Transverse colon (tissue), 4 donors: ENCODE data around the gene TP53I11. TPM values are rescaled to one million over a fixed set of nuclear protein-coding genes. Genes with fewer than 3 reads are reported as not detected.

Experiments
- DNase-seq: peaks from one replicate; pipeline ENCODE4 v3.0.0-alpha.2; 2019
- H3K27ac ChIP-seq, 4 donors: fragments of 200-600 bp; sonication (generic); 2 replicates each; pipeline ENCODE4 v1.5.1; 2016 to 2018; ENCODE audit warnings: inconsistent platforms in 4 of 4
- H3K27me3 ChIP-seq: fragments of 200-600 bp; sonication (generic); 2 replicates; pipeline ENCODE4 v1.5.1; 2017; ENCODE audit warnings: inconsistent platforms
- H3K36me3 ChIP-seq, 4 donors: fragments of 200-600 bp; sonication (generic); 2 replicates each; pipeline ENCODE4 v1.5.1; 2017 to 2019; ENCODE audit warnings: inconsistent platforms in 4 of 4
- H3K4me1 ChIP-seq, 4 donors: fragments of 200-600 bp; sonication (generic); 2 replicates each; pipeline ENCODE4 v1.5.1; 2017 to 2020; ENCODE audit warnings: inconsistent platforms in 4 of 4
- H3K4me3 ChIP-seq, 4 donors: fragments of 200-600 bp; sonication (generic); 1 replicate in 1 of 4; 2 replicates in 3 of 4; pipeline versions ENCODE4 v1.5.1 to v1.6.1; 2017 to 2019; ENCODE audit warnings: inconsistent platforms in 4 of 4
- H3K9me3 ChIP-seq, 2 donors: fragments of 200-600 bp; sonication (generic); 2 replicates each; pipeline ENCODE4 v1.5.1; 2017 to 2019; ENCODE audit warnings: inconsistent platforms in 2 of 2
- EP300 ChIP-seq: sonication (generic); formaldehyde crosslinking; IDR thresholded peaks from one replicate; pipeline ENCODE4 v1.6.1; 2017; ENCODE audit warnings: antibody characterized with exemption, low read depth
- POLR2A ChIP-seq: fragments of 450-650 bp; IDR thresholded peaks from one replicate; pipeline ENCODE4 v1.6.1; 2016; ENCODE audit warnings: antibody characterized with exemption, mild to moderate bottlenecking, moderate library complexity
- POLR2AphosphoS5 ChIP-seq, 3 donors: sonication (generic); formaldehyde crosslinking; IDR thresholded peaks; one replicate each; pipeline ENCODE4 v1.6.1; 2016; ENCODE audit warnings: antibody characterized with exemption in 3 of 3
- WGBS, 2 donors: methylation state at CpG; one replicate each; pipeline ENCODE4 v1.1.5; 2018; ENCODE audit warnings: low coverage in 1 of 2; 5-methylcytosine and 5-hydroxymethylcytosine counted together
- in situ Hi-C, 4 donors: fragments of 200-750 bp; cut with MboI; loops; one replicate each; pipeline versions ENCODE4 v1.15.0 to v1.15.1; 2017; ENCODE audit warnings: low sequenced_read_pairs in 3 of 4, low pct_ligation_motif_present in 1 of 4, low pct_unique_long_range_greater_than_20kb in 1 of 4
- intact Hi-C: fragments of 100-400 bp; cut with DNase I; formaldehyde crosslinking; loops from one replicate; pipeline ENCODE4 v1.15.1; 2023; ENCODE audit warnings: low total_unique reads
- total RNA-seq, 4 donors: library from RNA; depleted of rRNA; stranded (reverse); fragments of >200 nt; gene quantifications; one replicate each; pipeline ENCODE4 v1.1.0, GENCODE V29; 2016
- TF ChIP-seq, protein P1 (sequence below), 5 experiments: fragments of 200-600 bp in 3 of 5; fragments of 450-650 bp in 2 of 5; sonication (generic) in 3 of 5; IDR thresholded peaks; 1 replicate in 2 of 5; 2 replicates in 3 of 5; pipeline ENCODE4 v1.5.1; 2016 to 2017; ENCODE audit warnings: antibody characterized with exemption in 5 of 5, inconsistent platforms in 3 of 5, mild to moderate bottlenecking in 2 of 5, moderate library complexity in 1 of 5

Gene TP53I11
- total RNA-seq, 4 donors from 2014 or later: 41.5 to 90.0 (median 56.4) TPM

DNA sequence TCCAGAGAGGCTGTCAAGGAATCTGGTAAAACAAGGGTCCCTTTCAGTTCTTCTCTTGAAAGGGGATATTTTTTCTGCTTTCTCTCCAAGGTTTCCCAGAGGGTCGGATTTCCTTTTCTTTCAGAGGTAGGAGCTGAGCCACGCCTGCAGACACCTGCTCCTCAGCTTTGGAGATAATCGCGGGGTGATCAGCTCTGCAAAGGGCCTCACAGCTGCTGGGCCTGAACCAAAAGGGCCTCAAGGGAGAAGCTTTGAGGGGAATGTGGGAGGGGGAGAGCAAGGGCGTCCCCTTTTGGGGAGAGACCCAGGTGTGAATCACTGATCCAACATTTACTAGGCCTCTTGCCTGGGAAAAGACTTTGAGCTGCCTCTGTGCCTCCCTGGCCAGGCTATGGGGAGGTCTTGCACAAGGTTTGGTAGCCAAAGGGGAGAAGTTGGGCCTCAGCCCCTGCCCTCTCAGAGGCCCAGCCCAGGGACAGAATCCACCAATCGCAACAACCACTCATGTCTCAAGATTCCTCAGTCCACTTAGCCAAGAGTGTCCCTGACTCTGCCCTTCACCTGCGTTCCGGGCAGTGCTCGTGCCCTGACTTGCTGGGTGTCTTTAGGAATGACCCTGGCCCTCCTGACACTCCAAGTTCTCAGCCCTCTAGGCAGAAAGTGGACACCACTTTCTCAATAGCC lies 14.0 kb upstream of the TP53I11 start:
- Histone ChIP-seq H3K9me3 (no peaks in the 10 kb centered on the region), H3K4me1 (peaks cover 0 to 2% (median 0%) of the 10 kb centered on the region in 4 donors), H3K27me3 (no peaks in the 10 kb centered on the region), H3K27ac (no peak overlapping the region), H3K4me3 (no peak overlapping the region), H3K36me3 (no peaks in the 10 kb centered on the region)
- DNase-seq: no peak
- WGBS, 2 donors: 29 to 59% methylated on average over 1 to 9 of the region's 9 CpGs
- TF ChIP-seq EP300 (no peak), POLR2A (no peak), POLR2AphosphoS5 (IDR thresholded peaks at IDR 0.05) (no peak)
- TF ChIP-seq, protein P1, sequence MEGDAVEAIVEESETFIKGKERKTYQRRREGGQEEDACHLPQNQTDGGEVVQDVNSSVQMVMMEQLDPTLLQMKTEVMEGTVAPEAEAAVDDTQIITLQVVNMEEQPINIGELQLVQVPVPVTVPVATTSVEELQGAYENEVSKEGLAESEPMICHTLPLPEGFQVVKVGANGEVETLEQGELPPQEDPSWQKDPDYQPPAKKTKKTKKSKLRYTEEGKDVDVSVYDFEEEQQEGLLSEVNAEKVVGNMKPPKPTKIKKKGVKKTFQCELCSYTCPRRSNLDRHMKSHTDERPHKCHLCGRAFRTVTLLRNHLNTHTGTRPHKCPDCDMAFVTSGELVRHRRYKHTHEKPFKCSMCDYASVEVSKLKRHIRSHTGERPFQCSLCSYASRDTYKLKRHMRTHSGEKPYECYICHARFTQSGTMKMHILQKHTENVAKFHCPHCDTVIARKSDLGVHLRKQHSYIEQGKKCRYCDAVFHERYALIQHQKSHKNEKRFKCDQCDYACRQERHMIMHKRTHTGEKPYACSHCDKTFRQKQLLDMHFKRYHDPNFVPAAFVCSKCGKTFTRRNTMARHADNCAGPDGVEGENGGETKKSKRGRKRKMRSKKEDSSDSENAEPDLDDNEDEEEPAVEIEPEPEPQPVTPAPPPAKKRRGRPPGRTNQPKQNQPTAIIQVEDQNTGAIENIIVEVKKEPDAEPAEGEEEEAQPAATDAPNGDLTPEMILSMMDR (IDR thresholded peaks at IDR 0.05): no peak
- intact Hi-C loops: no loop called here
- in situ Hi-C loops: no loop called here

DNA sequence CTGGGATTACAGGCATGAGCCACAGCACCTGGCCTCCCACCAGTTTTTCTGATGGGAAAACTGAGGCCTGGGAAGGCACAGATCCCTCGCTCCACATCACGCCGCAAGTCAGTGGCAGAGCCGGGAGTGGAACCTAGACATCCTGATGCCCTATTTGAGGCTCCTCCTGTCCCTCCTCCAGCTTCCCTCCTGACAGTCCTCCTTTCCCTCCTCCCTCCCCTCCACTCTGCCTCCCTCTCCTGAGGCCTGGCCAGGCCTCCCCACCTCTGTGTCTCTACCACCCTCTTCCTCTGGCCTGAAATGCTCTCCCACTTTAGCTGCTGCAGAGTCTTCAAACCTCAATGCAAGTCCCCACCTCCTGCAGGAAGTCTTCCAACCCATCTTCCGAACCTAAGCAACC lies 13.3 kb upstream of the TP53I11 start:
- Histone ChIP-seq H3K27ac (no peak overlapping the region), H3K4me3 (no peak overlapping the region), H3K36me3 (no peaks in the 10 kb centered on the region), H3K9me3 (no peaks in the 10 kb centered on the region), H3K4me1 (peaks cover 0 to 7% (median 4%) of the 10 kb centered on the region in 4 donors), H3K27me3 (no peaks in the 10 kb centered on the region)
- DNase-seq: no peak
- intact Hi-C loops: no loop called here
- in situ Hi-C loops: no loop called here
- 92 to 100% methylated on average over 1 to 5 of the region's 5 CpGs for WGBS, 2 donors
- TF ChIP-seq POLR2A (no peak), POLR2AphosphoS5 (IDR thresholded peaks at IDR 0.05) (no peak)
- TF ChIP-seq, protein P1 (IDR thresholded peaks at IDR 0.05): no peak

DNA sequence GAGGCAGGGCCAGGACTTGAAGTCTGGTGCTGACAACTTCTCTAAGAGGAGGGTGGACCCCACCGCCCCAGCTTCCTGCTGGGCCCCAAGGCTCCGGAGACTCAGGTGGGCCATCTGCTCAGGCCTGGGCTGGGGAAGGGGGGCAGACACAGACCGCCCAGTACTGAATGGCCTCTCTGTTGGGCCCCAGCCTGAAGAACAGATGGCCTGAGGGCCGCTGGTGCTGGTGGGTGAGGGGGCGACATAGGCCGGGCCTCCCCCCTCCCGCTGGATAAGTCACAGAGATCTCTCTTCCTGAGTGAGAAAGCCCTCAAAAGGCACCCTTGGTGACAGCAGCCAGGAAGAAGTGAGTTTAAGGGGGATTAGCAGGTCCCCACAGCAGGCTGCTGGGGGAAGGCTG lies 12.5 kb upstream of the TP53I11 start:
- intact Hi-C loops (no loop called here), in situ Hi-C loops (no loop called here)
- DNase-seq: no peak
- 91% methylated on average over 7 of the region's 7 CpGs; no CpG with 5 or more reads in 1 of the 2 donors for whole genome bisulfite sequencing, 2 donors
- TF ChIP-seq EP300: no peak
- no peak for TF ChIP-seq POLR2AphosphoS5 (IDR thresholded peaks at IDR 0.05)
- TF ChIP-seq, protein P1 (IDR thresholded peaks at IDR 0.05): no peak
- TF ChIP-seq POLR2A: no peak
- peaks cover 0 to 11% (median 8%) of the 10 kb centered on the region in 4 donors for H3K4me1 ChIP-seq
- no peak overlapping the region for H3K27ac ChIP-seq
- H3K27me3 ChIP-seq: no peaks in the 10 kb centered on the region
- no peaks in the 10 kb centered on the region for H3K36me3 ChIP-seq
- H3K9me3 ChIP-seq: no peaks in the 10 kb centered on the region
- no peak overlapping the region for H3K4me3 ChIP-seq

GRCh38 chr11:44962464-44962863 lies 11.8 kb upstream of the TP53I11 start:
- intact Hi-C loops: no loop called here

More at GRCh38 chr11:44962464-44962863, 11.8 kb upstream of the TP53I11 start:
- no peaks in the 10 kb centered on the region for H3K9me3 ChIP-seq
- peaks cover 0 to 18% (median 11%) of the 10 kb centered on the region in 4 donors for H3K4me1 ChIP-seq
- no peak overlapping the region for H3K27ac ChIP-seq
- in situ Hi-C loops: no loop called here
- DNase-seq: no peak
- WGBS, 2 donors: 83% methylated on average over 3 of the region's 3 CpGs; no CpG with 5 or more reads in 1 of the 2 donors
- no peaks in the 10 kb centered on the region for H3K36me3 ChIP-seq
- TF ChIP-seq EP300 (no peak), POLR2AphosphoS5 (IDR thresholded peaks at IDR 0.05) (no peak), POLR2A (no peak)
- TF ChIP-seq, protein P1 (IDR thresholded peaks at IDR 0.05): no peak
- H3K4me3 ChIP-seq: no peak overlapping the region
- H3K27me3 ChIP-seq: no peaks in the 10 kb centered on the region
